Head of caudate nucleus (tissue), 42 donors: ENCODE measurements around the gene RHBDL1.

Source experiments
- DNase-seq, 42 donors: peaks; one replicate each; pipeline versions ENCODE4 v3.0.0 to v3.0.0-alpha.2; 2020 to 2021; ENCODE audit warnings: mixed read lengths in 7 of 42
- intact Hi-C: fragments of 100-400 bp; cut with DNase I; formaldehyde crosslinking; loops from one replicate; pipeline ENCODE4 v1.15.0; 2022

RHBDL1 gene

GRCh38 chr16:674968-675883 lies at the start of gene RHBDL1:
RHBDL1 (plus strand) TSS chr16:675671; CDS start chr16:675791, 120 bp downstream.
- peak in 34 of 42 donors; percentile 21 to 76 (median 55) for DNase-seq
- intact Hi-C loops, result no loop called here

- intact Hi-C loops, result no loop called here
- no peak for DNase-seq
These were observed 49.3 kb upstream of the RHBDL1 start for GRCh38 chr16:625977-626765.

- peak in 30 of 42 donors; percentile 31 to 84 (median 65) for DNase-seq
- intact Hi-C loops, result no loop called here
These were observed 48.6 kb upstream of the RHBDL1 start for GRCh38 chr16:626787-627453.

- intact Hi-C loops, result no loop called here
- peak in 3 of 42 donors; percentile 11 to 30 (median 26) for DNase-seq
These were observed 47.8 kb upstream of the RHBDL1 start for GRCh38 chr16:627454-628239.

- peak in 1 of 42 donors; percentile 8 for DNase-seq
- intact Hi-C loops, result no loop called here
These were observed 47.0 kb upstream of the RHBDL1 start for GRCh38 chr16:628321-629061.

- DNase-seq, result peak in 1 of 42 donors; percentile 9
- intact Hi-C loops, result no loop called here
These were observed 46.2 kb upstream of the RHBDL1 start for GRCh38 chr16:629185-629832.

GRCh38 chr16:629833-630248 lies 45.6 kb upstream of the RHBDL1 start:
- intact Hi-C loops, result no loop called here
- peak in 1 of 42 donors; percentile 9 for DNase-seq

GRCh38 chr16:630249-630814 lies 45.1 kb upstream of the RHBDL1 start:
- DNase-seq, result peak in 1 of 42 donors; percentile 10
- intact Hi-C loops, result no loop called here

GRCh38 chr16:630815-631405 lies 44.6 kb upstream of the RHBDL1 start, which contains the start of gene WFIKKN1:
WFIKKN1 (plus strand) TSS chr16:630985; CDS start chr16:631254, 269 bp downstream.
- DNase-seq, result peak in 1 of 42 donors; percentile 15
- intact Hi-C loops, result no loop called here

- intact Hi-C loops, result no loop called here
- DNase-seq, result no peak
These were observed 43.6 kb upstream of the RHBDL1 start for GRCh38 chr16:631808-632358.

GRCh38 chr16:632486-633335 lies 42.8 kb upstream of the RHBDL1 start:
- no peak for DNase-seq
- intact Hi-C loops, result no loop called here

GRCh38 chr16:633336-634050 lies 42.0 kb upstream of the RHBDL1 start:
- intact Hi-C loops, result no loop called here
- no peak for DNase-seq

- DNase-seq, result no peak
- intact Hi-C loops, result no loop called here
These were observed 41.3 kb upstream of the RHBDL1 start for GRCh38 chr16:634051-634670.

- intact Hi-C loops, result no loop called here
These were observed 40.5 kb upstream of the RHBDL1 start for GRCh38 chr16:634996-635395.

More at GRCh38 chr16:634996-635395, 40.5 kb upstream of the RHBDL1 start:
- no peak for DNase-seq
